ENCODE data around the gene RHOT2.
A peak's percentile ranks its signal among the peaks of the same experiment; 100 is the strongest.

The RHOT2 gene

DNA sequence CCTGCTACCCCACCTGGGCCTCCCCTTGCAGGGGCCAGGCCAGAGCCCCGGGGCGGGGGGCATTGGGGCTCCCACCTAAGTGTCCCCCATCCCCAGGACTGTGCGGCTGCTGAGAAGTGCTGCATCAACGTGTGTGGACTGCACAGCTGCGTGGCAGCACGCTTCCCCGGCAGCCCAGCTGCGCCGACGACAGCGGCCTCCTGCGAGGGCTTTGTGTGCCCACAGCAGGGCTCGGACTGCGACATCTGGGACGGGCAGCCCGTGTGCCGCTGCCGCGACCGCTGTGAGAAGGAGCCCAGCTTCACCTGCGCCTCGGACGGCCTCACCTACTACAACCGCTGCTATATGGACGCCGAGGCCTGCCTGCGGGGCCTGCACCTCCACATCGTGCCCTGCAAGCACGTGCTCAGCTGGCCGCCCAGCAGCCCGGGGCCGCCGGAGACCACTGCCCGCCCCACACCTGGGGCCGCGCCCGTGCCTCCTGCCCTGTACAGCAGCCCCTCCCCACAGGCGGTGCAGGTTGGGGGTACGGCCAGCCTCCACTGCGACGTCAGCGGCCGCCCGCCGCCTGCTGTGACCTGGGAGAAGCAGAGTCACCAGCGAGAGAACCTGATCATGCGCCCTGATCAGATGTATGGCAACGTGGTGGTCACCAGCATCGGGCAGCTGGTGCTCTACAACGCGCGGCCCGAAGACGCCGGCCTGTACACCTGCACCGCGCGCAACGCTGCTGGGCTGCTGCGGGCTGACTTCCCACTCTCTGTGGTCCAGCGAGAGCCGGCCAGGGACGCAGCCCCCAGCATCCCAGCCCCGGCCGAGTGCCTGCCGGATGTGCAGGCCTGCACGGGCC, 35.2 kb upstream of the RHOT2 start:
- DNase-seq (ENCODE audit: low read depth, low spot score) = no peak

DNA sequence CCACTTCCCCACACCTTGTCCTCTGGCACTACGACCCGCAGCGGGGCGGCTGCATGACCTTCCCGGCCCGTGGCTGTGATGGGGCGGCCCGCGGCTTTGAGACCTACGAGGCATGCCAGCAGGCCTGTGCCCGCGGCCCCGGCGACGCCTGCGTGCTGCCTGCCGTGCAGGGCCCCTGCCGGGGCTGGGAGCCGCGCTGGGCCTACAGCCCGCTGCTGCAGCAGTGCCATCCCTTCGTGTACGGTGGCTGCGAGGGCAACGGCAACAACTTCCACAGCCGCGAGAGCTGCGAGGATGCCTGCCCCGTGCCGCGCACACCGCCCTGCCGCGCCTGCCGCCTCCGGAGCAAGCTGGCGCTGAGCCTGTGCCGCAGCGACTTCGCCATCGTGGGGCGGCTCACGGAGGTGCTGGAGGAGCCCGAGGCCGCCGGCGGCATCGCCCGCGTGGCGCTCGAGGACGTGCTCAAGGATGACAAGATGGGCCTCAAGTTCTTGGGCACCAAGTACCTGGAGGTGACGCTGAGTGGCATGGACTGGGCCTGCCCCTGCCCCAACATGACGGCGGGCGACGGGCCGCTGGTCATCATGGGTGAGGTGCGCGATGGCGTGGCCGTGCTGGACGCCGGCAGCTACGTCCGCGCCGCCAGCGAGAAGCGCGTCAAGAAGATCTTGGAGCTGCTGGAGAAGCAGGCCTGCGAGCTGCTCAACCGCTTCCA, 34.4 kb upstream of the RHOT2 start:
- no peak for DNase-seq (ENCODE audit: low read depth, low spot score)

- no peak for DNase-seq (ENCODE audit: low read depth, low spot score)
These were observed 33.8 kb upstream of the RHOT2 start for GRCh38 chr16:634051-634670.

DNA sequence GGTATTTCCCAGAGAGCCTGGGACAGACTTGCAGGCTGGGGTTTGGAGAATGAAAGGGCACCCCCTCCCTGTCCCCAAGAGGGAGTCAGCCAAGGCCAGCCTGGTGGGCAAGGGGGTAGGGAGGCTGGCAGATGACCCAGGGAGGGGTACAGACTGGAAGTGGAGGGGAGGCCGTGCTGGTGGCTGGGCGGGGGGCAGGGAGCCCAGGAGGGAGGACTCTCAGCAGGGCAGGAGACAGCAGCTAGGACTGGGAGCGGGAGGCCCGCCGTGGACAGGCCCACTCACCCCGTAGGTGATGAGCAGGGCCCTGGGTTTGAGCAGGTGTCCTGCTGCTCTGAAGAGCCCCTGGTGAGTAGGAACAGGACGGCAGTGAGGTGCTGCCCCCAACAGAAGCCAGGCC, 32.9 kb upstream of the RHOT2 start:
- no peak for DNase-seq (ENCODE audit: low read depth, low spot score)

DNA sequence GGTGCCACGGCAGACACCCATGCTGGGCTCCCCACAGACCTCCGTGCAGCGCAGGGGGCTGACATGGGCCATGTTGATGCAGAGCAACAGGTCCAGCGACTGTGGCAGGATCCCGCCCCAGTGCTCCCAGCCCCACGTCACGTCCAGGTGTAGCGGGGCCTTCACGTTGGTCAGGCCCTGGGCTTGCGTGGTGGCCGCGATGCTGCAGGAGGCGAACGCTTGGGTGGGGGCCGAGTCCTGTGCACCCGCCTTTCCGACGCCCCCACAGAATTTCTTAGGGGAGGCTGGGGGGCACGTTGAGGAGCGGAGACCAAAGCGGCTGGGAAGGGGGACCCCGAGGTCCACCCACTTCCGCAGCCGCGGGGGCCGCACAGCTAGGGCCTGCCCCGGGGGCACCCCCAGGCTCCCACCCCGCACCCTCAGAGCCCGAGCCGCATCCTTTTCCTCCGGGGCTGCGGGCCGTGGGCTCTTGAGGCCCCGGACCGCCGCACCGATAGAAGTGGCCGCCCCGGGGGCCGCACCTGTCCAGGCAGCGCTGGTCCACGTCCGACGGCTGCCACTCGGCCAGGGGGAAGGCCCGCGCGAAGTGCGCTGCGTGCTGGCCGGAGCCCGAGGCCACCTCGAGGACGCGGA, 32.2 kb upstream of the RHOT2 start:
- no peak for DNase-seq (ENCODE audit: low read depth, low spot score)

DNA sequence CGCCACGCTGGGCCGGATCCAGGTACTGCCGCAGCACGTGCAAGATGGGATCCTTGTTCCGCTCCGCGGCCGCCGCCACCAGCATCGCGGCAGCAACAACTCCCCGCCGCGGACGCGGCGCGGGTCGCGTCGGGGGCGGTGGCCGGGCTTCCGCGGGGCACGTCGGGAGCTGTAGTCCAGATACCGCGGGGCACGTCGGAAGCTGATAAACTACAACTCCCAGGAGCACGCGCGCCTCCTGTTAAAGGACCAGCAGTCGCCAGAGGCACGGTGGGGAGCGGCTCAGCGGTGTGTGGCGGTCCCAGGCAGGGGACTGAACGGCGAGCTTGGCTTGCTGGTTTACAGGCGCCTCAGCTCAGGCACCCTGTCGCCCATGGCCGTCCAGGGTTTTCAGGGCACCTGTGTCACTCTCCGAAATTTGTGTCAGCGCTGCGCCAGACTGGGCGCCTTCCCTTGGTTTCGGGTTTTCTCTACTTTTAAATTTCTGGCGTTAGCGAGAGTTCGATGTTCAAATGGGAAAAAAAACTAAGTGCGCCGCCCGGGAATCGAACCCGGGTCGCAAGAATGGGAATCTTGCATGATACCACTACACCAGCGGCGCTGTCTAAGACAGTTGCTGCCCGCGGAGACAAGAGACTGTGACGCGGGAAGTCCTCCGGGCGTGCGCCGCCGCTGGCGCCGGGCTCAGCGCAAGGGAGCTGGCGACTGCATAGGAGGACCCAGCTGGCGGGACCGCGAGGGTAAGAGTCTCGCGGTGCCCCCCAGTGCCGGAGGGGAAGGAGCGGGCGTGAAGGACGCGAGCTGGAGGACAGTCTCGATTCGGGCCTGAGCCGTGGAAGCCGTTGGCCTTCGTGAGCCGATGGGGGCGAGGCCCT, 31.5 kb upstream of the RHOT2 start, which contains the start of gene METTL26:
METTL26 (minus strand) TSS at position 100 of the 875 bp plus-strand sequence; CDS start at position 85, 15 bp downstream.
- DNase-seq (ENCODE audit: low read depth, low spot score) = peak; percentile 76

GRCh38 chr16:637081-638018, 30.6 kb upstream of the RHOT2 start:
- DNase-seq (ENCODE audit: low read depth, low spot score) = no peak

DNA sequence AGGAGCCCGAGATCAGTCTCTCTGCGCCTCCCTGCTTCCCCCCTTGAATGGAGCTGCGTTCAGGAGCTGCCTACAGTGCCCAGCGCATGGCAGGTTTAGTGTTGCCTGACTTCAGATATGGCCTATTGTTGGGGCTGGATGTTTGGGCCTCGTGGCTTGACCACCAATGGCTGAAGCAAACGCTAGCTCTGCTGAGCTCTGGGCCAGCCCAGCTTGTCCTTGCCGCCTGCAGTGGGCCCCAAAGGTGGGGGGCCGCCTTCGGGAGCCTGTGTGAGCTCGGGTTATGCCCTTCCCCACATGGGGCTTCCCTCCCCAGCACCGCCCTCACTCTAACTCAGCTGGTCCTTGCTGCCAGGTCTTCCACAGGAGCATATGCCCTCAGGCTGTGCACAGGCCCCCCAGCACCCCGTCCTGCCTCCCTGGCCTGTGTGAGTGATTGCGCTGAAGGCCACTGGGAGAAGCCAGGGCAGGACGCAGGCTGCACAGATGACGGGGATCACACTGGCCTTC, 29.8 kb upstream of the RHOT2 start:
- no peak for DNase-seq (ENCODE audit: low read depth, low spot score)

DNA sequence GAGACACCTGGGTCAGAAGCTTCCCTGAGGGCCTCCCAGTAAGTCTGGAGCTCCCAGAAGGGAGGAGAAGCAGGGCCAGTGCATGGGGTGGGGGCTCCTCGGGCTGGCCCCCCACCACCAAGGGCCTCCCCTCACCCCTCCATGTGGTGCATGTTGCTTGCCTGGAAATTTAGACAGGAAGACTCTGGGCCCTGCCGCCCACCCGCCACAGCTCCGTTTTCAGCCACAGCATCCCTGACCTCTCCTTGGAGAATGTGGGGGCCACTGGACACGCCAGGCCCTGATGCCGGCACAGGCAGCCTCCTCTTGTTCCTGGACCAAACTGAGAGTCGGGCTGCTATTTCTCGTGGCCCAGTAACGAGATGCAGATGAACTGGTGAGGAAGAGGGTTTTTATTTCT, 29.1 kb upstream of the RHOT2 start:
- no peak for DNase-seq (ENCODE audit: low read depth, low spot score)

DNA sequence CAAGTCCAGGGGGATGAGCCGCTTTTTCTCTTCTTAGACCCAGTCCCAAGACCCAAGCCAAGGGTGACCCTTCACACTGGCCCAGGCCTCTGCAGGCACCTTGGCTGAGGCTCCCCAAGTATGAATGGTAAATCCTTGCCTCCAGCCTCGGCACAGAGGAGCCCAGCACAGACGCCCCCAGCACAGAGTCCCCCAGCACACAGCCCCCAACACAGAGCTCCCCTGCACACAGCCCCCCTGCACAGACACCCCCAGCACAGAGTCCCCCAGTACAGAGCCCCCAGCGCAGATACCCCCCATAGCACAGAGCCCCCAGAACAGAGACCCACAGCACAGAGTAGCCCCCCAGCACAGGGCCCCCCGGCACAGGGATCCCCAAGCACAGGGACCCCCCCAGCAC, 27.3 kb upstream of the RHOT2 start:
- DNase-seq (ENCODE audit: low read depth, low spot score) = no peak

DNA sequence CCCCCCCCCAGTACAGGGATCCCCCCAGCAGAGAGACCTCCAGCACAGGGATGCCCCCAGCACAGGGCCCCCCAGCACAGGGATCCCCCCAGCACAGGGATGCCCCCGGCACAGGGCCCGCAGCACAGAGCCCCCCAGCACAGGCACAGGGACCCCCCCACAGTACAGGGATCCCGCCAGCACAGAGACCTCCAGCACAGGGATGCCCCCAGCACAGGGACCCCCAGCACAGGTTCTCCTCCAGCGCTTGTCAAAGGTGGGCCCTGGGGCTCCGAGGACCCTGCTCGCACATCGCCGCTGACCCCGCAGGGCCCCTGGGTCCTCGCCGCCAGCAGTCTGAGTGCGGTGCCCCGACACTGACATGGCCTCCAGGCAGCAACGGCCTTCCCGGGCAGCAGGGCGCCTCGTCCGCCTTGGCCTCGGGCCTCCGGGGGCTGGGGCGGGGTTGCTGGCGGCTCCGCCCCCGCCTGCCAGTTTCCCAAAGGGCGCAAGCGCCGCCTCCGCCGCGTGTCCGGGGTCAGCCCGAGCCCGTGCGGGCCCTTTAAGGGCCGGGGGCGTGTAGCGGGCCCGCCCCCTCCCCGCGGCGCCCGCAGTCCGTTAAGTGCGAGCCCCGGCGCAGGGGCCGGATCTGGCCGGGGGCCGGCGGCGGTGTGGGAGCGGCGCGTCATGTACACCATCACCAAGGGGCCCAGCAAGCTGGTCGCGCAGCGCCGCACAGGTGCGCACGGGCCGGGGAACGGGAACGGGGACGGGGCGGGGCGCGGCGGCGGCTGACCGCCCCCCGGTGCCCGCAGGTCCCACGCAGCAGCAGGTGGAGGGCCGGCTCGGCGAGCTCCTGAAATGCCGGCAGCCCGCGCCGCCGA, 26.4 kb upstream of the RHOT2 start, which contains the start of gene MCRIP2:
MCRIP2 (plus strand) TSS at position 503 of the 863 bp plus-strand sequence; CDS start at position 667, 164 bp downstream.
- no peak for DNase-seq (ENCODE audit: low read depth, low spot score)

- DNase-seq (ENCODE audit: low read depth, low spot score) = no peak
These were observed 25.5 kb upstream of the RHOT2 start for GRCh38 chr16:642189-643049.

DNA sequence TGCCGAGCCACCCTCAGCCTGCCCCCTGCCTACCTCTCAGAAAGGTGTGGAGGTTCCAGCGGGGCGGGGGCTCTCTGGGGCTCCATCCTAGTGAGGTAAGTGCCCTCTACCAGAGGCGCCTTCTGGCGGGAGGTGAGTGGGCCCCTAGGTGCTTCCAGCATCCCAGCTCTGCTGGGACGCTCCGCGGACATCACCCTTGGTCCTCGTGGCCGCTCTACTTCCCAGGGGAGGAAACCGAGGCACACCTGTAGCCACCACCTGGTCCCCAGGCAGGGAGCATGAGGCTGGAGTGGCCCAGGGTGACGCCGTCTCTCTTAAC, 24.9 kb upstream of the RHOT2 start:
- no peak for DNase-seq (ENCODE audit: low read depth, low spot score)

DNA sequence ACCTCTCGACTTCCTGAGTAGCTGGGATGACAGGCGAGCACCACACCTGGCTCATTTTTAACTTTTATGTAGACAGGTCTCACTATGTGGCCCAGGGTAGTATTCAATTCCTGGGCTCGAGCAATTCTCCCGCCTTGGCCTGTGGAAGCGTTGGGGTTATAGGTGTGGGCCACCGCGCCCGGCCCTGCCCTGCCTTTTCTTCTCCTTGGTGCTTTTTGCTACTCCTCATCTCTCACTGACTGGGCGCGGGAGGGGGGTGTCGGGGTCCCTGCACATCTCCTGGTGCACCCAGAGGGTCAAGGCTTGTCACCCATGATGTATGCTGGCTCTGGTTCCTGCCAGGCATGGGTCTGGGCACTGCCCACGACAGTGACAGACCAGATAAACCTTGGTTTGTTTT, 23.4 kb upstream of the RHOT2 start:
- DNase-seq (ENCODE audit: low read depth, low spot score) = no peak

DNA sequence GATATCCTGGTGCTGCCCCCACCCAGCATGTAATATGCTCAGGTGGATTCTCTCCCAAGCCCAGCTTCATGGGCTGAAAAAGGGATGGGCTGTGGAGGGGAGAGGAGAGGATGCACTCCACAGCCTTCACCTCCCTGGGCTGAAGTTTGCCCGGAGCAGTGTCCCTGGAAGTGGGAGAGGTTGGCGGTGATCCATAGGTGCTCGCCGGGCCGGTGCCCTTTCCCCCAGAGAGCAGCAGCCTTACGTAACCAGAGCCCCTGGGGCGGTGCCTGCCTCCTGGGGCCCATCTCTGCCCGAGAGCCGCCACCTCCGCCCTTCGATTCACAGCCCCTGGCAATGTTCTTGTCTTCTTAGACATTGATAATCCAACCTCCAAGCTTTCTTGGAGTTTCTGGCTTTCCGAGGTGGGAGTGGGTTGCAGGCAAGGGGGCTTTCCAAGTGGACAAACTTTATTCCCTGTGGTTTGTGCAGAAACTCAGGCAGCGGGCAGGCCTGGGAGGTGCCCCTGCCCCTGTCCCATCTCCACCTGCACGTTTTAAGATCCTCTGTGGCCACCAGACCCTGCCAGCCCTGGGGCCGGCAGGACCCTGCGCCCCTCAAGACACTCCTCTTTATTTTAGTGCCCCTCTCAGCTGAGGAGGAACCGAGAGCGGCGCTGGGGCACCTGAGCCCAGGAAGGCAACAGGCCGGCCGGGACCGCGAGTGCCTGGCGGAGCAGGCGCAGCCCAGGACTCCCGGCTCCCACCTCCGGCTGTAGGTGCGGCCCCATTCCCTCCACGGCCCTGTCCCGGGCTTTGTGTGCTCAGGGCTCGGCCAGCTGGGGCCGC, 21.9 kb upstream of the RHOT2 start:
- DNase-seq (ENCODE audit: low read depth, low spot score) = no peak

- no peak for DNase-seq (ENCODE audit: low read depth, low spot score)
These were observed 21.2 kb upstream of the RHOT2 start for GRCh38 chr16:646679-647172.
